H9 (cell line): ENCODE results near the gene PHAX. TPM values are rescaled to one million over a fixed set of nuclear protein-coding genes. Genes with fewer than 3 reads are reported as not detected.
A peak's percentile ranks its signal among the peaks of the same experiment; 100 is the strongest.

Experiments used
- DNase-seq: peaks from one replicate; pipeline ENCODE4 v3.0.0-alpha.2; 2017
- H2AFZ ChIP-seq: one replicate; pipeline ENCODE4 v1.6.1; 2013; ENCODE audit warnings: mild to moderate bottlenecking, low read length, control low read depth, moderate library complexity
- H2AK5ac ChIP-seq: 2 replicates; pipeline ENCODE4 v1.6.1; 2013; ENCODE audit warnings: low read length, control low read depth, mixed read lengths; ENCODE audit not compliant: insufficient read length
- H2BK120ac ChIP-seq: one replicate; pipeline ENCODE4 v1.6.1; 2013; ENCODE audit warnings: low read depth, mild to moderate bottlenecking, low read length, control low read depth, inconsistent platforms; ENCODE audit not compliant: poor library complexity, severe bottlenecking
- H2BK12ac ChIP-seq: 2 replicates; pipeline ENCODE4 v1.6.1; 2013; ENCODE audit warnings: low read length, control low read depth, mixed read lengths, low read depth; ENCODE audit not compliant: insufficient read length
- H2BK15ac ChIP-seq: 2 replicates; pipeline ENCODE4 v1.6.1; 2013; ENCODE audit warnings: low read depth, low read length, control low read depth
- H2BK20ac ChIP-seq: one replicate; pipeline ENCODE4 v1.6.1; 2013; ENCODE audit warnings: low read depth, mild to moderate bottlenecking, low read length, control low read depth, inconsistent platforms; ENCODE audit not compliant: poor library complexity, severe bottlenecking
- H2BK5ac ChIP-seq: 2 replicates; pipeline ENCODE4 v1.6.1; 2013; ENCODE audit warnings: low read length, control low read depth, mixed read lengths; ENCODE audit not compliant: insufficient read length
- H3K14ac ChIP-seq: 2 replicates; pipeline ENCODE4 v1.6.1; 2013; ENCODE audit warnings: low read length, control low read depth; ENCODE audit not compliant: insufficient read depth
- H3K18ac ChIP-seq: 2 replicates; pipeline ENCODE4 v1.6.1; 2013; ENCODE audit warnings: low read depth, mild to moderate bottlenecking, mixed read lengths, low read length, control low read depth; ENCODE audit not compliant: insufficient read length
- H3K23ac ChIP-seq: 2 replicates; pipeline ENCODE4 v1.6.1; 2013; ENCODE audit warnings: low read length, control low read depth, mixed read lengths, low read depth; ENCODE audit not compliant: insufficient read length
- H3K23me2 ChIP-seq: 2 replicates; pipeline ENCODE4 v1.6.1; 2013; ENCODE audit warnings: low read depth, mild to moderate bottlenecking, mixed read lengths, low read length, control low read depth; ENCODE audit not compliant: insufficient read length, poor library complexity, severe bottlenecking
- H3K27ac ChIP-seq: 2 replicates; pipeline ENCODE4 v1.5.1; 2013; ENCODE audit warnings: low read length, control low read depth, mixed read lengths, low read depth; ENCODE audit not compliant: insufficient read length
- H3K27me3 ChIP-seq: 2 replicates; pipeline ENCODE4 v1.6.1; 2013; ENCODE audit warnings: low read length, control low read depth, inconsistent platforms; ENCODE audit not compliant: insufficient read depth
- H3K4ac ChIP-seq: 2 replicates; pipeline ENCODE4 v1.6.1; 2013; ENCODE audit warnings: low read depth, mild to moderate bottlenecking, control low read depth, inconsistent platforms, low read length, moderate library complexity
- H3K4me1 ChIP-seq: 2 replicates; pipeline ENCODE4 v1.6.1; 2013; ENCODE audit warnings: low read length, control low read depth, inconsistent platforms; ENCODE audit not compliant: insufficient read depth
- H3K4me2 ChIP-seq: 2 replicates; pipeline ENCODE4 v1.6.1; 2013; ENCODE audit warnings: low read length, control low read depth, mixed read lengths; ENCODE audit not compliant: insufficient read length, insufficient read depth
- H3K56ac ChIP-seq: 2 replicates; pipeline ENCODE4 v1.6.1; 2013; ENCODE audit warnings: low read depth, mild to moderate bottlenecking, mixed read lengths, low read length, control low read depth; ENCODE audit not compliant: insufficient read length
- H3K79me1 ChIP-seq: 2 replicates; pipeline ENCODE4 v1.6.1; 2013; ENCODE audit warnings: low read depth, mild to moderate bottlenecking, moderate library complexity, low read length, control low read depth, inconsistent platforms; ENCODE audit not compliant: insufficient read depth, poor library complexity, severe bottlenecking
- H3K79me2 ChIP-seq: 2 replicates; pipeline ENCODE4 v1.6.1; 2013; ENCODE audit warnings: low read length, control low read depth, inconsistent platforms; ENCODE audit not compliant: insufficient read depth
- H3K9ac ChIP-seq: 2 replicates; pipeline ENCODE4 v1.6.1; 2013; ENCODE audit warnings: low read length, control low read depth, mixed read lengths; ENCODE audit not compliant: insufficient read length; ENCODE audit errors: extremely low read depth
- H3K9me3 ChIP-seq: one replicate; pipeline ENCODE4 v1.6.1; 2013; ENCODE audit warnings: low read depth, low read length, inconsistent platforms; ENCODE audit not compliant: control insufficient read depth
- H3T11ph ChIP-seq: one replicate; pipeline ENCODE4 v1.6.1; 2013; ENCODE audit warnings: mild to moderate bottlenecking, low read length, control low read depth, inconsistent platforms
- H4K20me1 ChIP-seq: one replicate; pipeline ENCODE4 v1.6.1; 2013; ENCODE audit not compliant: control insufficient read depth, insufficient read length, insufficient read depth
- H4K5ac ChIP-seq: 2 replicates; pipeline ENCODE4 v1.6.1; 2013; ENCODE audit warnings: low read depth, mild to moderate bottlenecking, mixed read lengths, low read length, control low read depth; ENCODE audit not compliant: insufficient read length
- H4K8ac ChIP-seq: replicated peaks from 2 replicates; pipeline ENCODE4 v1.6.1; 2013; ENCODE audit warnings: low read length, control low read depth, mixed read lengths, low read depth; ENCODE audit not compliant: insufficient read length
- H4K91ac ChIP-seq: 2 replicates; pipeline ENCODE4 v1.6.1; 2013; ENCODE audit warnings: low read depth, mild to moderate bottlenecking, moderate library complexity, mixed read lengths, low read length, control low read depth; ENCODE audit not compliant: insufficient read length
- H3K27ac Mint-ChIP-seq, 3 experiments: 2 replicates in 2 of 3; 3 replicates in 1 of 3; pipeline ENCODE4 v1.8.0; 2020 to 2021; ENCODE audit warnings: mixed read lengths in 3 of 3, mild to moderate bottlenecking in 1 of 3, moderate library complexity in 1 of 3
- H3K27me3 Mint-ChIP-seq: 2 replicates; pipeline ENCODE4 v1.8.0; 2021; ENCODE audit warnings: low read depth, mild to moderate bottlenecking, moderate library complexity, mixed read lengths
- H3K36me3 Mint-ChIP-seq, 3 experiments: 2 replicates in 2 of 3; 3 replicates in 1 of 3; pipeline ENCODE4 v1.8.0; 2020 to 2021; ENCODE audit warnings: low read depth in 3 of 3, mixed read lengths in 3 of 3; ENCODE audit not compliant: insufficient read depth in 1 of 3
- H3K4me1 Mint-ChIP-seq, 2 experiments: 2 replicates each; pipeline ENCODE4 v1.8.0; 2020; ENCODE audit warnings: mixed read lengths in 2 of 2
- H3K4me3 Mint-ChIP-seq, 2 experiments: 2 replicates in 1 of 2; 3 replicates in 1 of 2; pipeline ENCODE4 v1.8.0; 2020 to 2021; ENCODE audit warnings: mild to moderate bottlenecking in 2 of 2, mixed read lengths in 2 of 2, moderate library complexity in 1 of 2
- H3K9me3 Mint-ChIP-seq, 2 experiments: 2 replicates in 1 of 2; 3 replicates in 1 of 2; pipeline ENCODE4 v1.8.0; 2020; ENCODE audit warnings: mild to moderate bottlenecking in 2 of 2, mixed read lengths in 2 of 2, moderate library complexity in 1 of 2
- CTCF ChIP-seq: fragments of 200-600 bp; sonication (generic); conservative IDR thresholded peaks from 3 replicates; pipeline ENCODE4 v1.8.0; 2021; ENCODE audit warnings: antibody characterized with exemption, mild to moderate bottlenecking
- WGBS: extraction: QIAGEN DNeasy Blood & Tissue Kit; methylation state at CpG from one replicate; pipeline ENCODE4 v1.1.7; 2013; ENCODE audit warnings: missing lambda C conversion rate, low lambda C conversion rate, mixed read lengths; ENCODE audit not compliant: insufficient read length; ENCODE audit errors: extremely low coverage; 5-methylcytosine and 5-hydroxymethylcytosine counted together
- total RNA-seq: library from RNA; stranded (reverse); gene quantifications from 2 replicates; pipeline ENCODE4 v1.2.1, GENCODE V29; 2021

The PHAX gene
- total RNA-seq, 1 experiment from 2014 or later, result 65.6 TPM

- H4K91ac ChIP-seq, result no peak overlapping the region
- H4K8ac ChIP-seq, result no peak overlapping the region
- H2BK15ac ChIP-seq, result no peak overlapping the region
- H3K9ac ChIP-seq, result no peak overlapping the region
- peak overlapping the region; percentile 52 to 91 (median 64); a peak in 4 of 7 replicates for H3K27ac Mint-ChIP-seq
- H3K27me3 ChIP-seq, result no peaks in the 10 kb centered on the region
- no peak overlapping the region for H2AK5ac ChIP-seq
- no peak overlapping the region for H3T11ph ChIP-seq
- no peak overlapping the region for H2BK20ac ChIP-seq
- no peak overlapping the region for H4K5ac ChIP-seq
- no peak overlapping the region for H3K4me2 ChIP-seq
- H3K18ac ChIP-seq, result no peak overlapping the region
- H3K14ac ChIP-seq, result no peak overlapping the region
- H3K27ac ChIP-seq, result no peak overlapping the region
- peaks cover 2% of the 10 kb centered on the region; the same call in 1 of the 2 replicates for H3K4me1 ChIP-seq
- H2BK120ac ChIP-seq, result no peak overlapping the region
- no peak overlapping the region for H2AFZ ChIP-seq
- peak overlapping the region; percentile 14 to 72; a peak in 2 of 5 replicates for H3K4me3 Mint-ChIP-seq
- H3K9me3 ChIP-seq, result no peaks in the 10 kb centered on the region
- H3K4ac ChIP-seq, result no peak overlapping the region
- no peak for DNase-seq
- no peak for TF ChIP-seq CTCF
- H3K23me2 ChIP-seq, result peaks cover 8% of the 10 kb centered on the region
- H3K79me2 ChIP-seq, result peaks cover 6% of the 10 kb centered on the region; the same call in 1 of the 2 replicates
- H3K79me1 ChIP-seq, result no peaks in the 10 kb centered on the region
- peaks cover 27 to 30% of the 10 kb centered on the region in 2 experiments for H3K4me1 Mint-ChIP-seq
- no peak overlapping the region for H3K56ac ChIP-seq
- H3K36me3 Mint-ChIP-seq, result peaks cover 38 to 57% (median 55%) of the 10 kb centered on the region in 3 experiments
- no peak overlapping the region for H3K23ac ChIP-seq
- H2BK12ac ChIP-seq, result no peak overlapping the region
- H2BK5ac ChIP-seq, result no peak overlapping the region
- no peaks in the 10 kb centered on the region for H4K20me1 ChIP-seq
- no peaks in the 10 kb centered on the region for H3K27me3 Mint-ChIP-seq
- peaks cover 0 to 8% of the 10 kb centered on the region in 2 experiments; a peak in 1 of 5 replicates for H3K9me3 Mint-ChIP-seq
- WGBS, result no CpG with 5 or more reads among the region's 1 CpG
These were observed 9.2 kb upstream of the PHAX start for GRCh38 chr5:126591549-126591948.
